ENCODE data around the gene ATAD3A.

Gene ATAD3A

DNA sequence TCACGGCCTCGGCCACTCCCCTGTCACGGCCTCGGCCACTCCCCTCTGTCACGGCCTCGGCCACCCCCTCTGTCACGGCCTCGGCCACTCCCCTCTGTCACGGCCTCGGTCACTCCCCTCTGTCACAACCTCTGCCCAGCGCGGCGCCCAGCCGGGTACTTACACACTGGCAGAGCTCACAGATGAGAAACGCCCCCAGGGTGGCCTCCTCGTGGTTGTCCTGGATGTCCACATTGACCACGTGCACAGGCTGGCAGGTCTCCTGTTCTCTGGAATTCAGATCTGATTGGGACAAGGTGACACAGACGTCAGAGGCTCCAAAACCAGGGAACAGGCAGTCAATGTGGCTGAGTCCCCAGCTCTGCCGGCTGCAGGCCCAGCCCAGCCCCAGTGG, 31.7 kb downstream of the ATAD3A start:
- TF ChIP-seq ISL1 (CRISPR knock-in tag; IDR thresholded peaks at IDR 0.05) (no peak), ZFP3 (CRISPR knock-in tag; IDR thresholded peaks at IDR 0.05) (no peak), TOX (CRISPR knock-in tag; IDR thresholded peaks at IDR 0.05; ENCODE audit: borderline replicate concordance) (no peak), ZC3H10 (CRISPR knock-in tag; IDR thresholded peaks at IDR 0.05) (no peak)
- no peak for ATAC-seq

GRCh38 chr1:1544544-1544943, 32.6 kb downstream of the ATAD3A start:
- no peak for TF ChIP-seq ZC3H10 (CRISPR knock-in tag; IDR thresholded peaks at IDR 0.05)
- TF ChIP-seq, protein P1, sequence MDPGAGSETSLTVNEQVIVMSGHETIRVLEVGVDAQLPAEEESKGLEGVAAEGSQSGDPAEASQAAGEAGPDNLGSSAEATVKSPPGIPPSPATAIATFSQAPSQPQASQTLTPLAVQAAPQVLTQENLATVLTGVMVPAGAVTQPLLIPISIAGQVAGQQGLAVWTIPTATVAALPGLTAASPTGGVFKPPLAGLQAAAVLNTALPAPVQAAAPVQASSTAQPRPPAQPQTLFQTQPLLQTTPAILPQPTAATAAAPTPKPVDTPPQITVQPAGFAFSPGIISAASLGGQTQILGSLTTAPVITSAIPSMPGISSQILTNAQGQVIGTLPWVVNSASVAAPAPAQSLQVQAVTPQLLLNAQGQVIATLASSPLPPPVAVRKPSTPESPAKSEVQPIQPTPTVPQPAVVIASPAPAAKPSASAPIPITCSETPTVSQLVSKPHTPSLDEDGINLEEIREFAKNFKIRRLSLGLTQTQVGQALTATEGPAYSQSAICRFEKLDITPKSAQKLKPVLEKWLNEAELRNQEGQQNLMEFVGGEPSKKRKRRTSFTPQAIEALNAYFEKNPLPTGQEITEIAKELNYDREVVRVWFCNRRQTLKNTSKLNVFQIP (CRISPR knock-in tag; IDR thresholded peaks at IDR 0.05; ENCODE audit: borderline replicate concordance, low read depth), result no peak
- no peak for ATAC-seq

DNA sequence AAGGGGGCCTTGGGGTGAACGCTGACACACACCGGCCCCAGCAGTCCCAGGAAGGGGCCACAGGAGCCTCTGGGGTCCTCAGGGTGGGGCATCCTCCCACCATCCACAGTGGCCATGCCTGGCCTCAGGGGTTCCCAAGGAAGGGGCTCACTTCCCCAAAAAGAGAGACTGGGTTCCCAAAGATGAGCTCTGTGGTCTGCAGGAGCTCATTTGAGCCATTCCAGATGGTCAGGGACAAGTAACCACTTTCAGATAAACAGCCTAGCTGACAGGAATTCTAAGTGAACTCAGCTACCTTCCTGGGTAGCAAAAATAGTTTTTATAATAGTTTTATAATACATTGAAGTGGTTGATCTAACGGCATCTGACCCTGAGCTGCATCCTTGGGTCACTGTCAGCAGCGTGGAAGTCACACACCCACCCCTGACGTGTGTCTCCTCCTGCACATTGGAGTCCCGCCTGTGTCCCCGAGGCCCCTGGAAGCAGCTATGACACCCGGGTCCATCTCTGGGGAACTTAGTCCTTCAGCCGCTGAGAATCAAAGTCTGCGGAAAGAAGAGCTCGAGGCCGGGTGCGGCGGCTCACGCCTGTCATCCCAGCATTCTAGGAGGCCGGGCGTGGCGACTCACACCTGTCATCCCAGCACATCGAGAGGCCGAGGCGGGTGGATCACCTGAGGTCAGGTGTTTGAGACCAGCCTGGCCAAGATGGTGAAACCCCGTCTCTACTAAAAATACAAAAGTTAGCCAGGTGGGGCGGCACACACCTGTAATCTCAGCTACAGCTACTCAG, 34.2 kb downstream of the ATAD3A start:
- no peak for ATAC-seq
- TF ChIP-seq PPARA (CRISPR knock-in tag; IDR thresholded peaks at IDR 0.05; ENCODE audit: borderline replicate concordance) (no peak), ZNF8 (CRISPR knock-in tag; IDR thresholded peaks at IDR 0.05) (no peak), ZNF70 (CRISPR knock-in tag; IDR thresholded peaks at IDR 0.05) (no peak)
- TF ChIP-seq, protein P2, sequence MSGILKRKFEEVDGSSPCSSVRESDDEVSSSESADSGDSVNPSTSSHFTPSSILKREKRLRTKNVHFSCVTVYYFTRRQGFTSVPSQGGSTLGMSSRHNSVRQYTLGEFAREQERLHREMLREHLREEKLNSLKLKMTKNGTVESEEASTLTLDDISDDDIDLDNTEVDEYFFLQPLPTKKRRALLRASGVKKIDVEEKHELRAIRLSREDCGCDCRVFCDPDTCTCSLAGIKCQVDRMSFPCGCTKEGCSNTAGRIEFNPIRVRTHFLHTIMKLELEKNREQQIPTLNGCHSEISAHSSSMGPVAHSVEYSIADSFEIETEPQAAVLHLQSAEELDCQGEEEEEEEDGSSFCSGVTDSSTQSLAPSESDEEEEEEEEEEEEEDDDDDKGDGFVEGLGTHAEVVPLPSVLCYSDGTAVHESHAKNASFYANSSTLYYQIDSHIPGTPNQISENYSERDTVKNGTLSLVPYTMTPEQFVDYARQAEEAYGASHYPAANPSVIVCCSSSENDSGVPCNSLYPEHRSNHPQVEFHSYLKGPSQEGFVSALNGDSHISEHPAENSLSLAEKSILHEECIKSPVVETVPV (CRISPR knock-in tag; IDR thresholded peaks at IDR 0.05), result no peak

DNA sequence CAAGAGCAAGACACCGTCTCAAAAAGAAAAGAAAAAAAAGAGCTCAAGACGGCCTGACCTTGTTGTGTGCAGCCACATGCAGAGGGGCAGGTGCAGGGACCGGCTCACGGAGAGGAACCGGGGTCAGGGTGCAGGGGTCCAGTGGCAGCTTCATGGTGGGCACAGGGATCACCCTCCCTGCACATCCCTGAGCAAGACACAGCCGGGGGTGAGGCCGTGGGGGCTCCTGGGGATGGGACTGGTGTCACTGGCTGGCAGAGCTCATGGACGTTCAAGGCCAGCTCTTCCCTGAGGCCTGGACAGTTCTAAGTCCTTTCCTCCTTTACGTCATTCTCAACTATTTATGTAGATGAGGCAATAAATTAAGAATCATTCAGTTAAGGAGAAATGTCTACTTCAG, 35.0 kb downstream of the ATAD3A start:
- TF ChIP-seq PPARA (CRISPR knock-in tag; IDR thresholded peaks at IDR 0.05; ENCODE audit: borderline replicate concordance), result no peak
- no peak for TF ChIP-seq GLIS3 (CRISPR knock-in tag; IDR thresholded peaks at IDR 0.05)
- no peak for TF ChIP-seq ZNF70 (CRISPR knock-in tag; IDR thresholded peaks at IDR 0.05)
- no peak for TF ChIP-seq ZFP3 (CRISPR knock-in tag; IDR thresholded peaks at IDR 0.05)
- TF ChIP-seq, protein P2 (CRISPR knock-in tag; IDR thresholded peaks at IDR 0.05), result no peak
- no peak for TF ChIP-seq RARB (CRISPR knock-in tag; IDR thresholded peaks at IDR 0.05)
- no peak for TF ChIP-seq PATZ1 (CRISPR knock-in tag; IDR thresholded peaks at IDR 0.05; ENCODE audit: borderline replicate concordance)
- TF ChIP-seq ZNF565 (CRISPR knock-in tag; conservative IDR thresholded peaks at IDR 0.05; ENCODE audit: low read depth), result no peak
- ATAC-seq, result no peak

DNA sequence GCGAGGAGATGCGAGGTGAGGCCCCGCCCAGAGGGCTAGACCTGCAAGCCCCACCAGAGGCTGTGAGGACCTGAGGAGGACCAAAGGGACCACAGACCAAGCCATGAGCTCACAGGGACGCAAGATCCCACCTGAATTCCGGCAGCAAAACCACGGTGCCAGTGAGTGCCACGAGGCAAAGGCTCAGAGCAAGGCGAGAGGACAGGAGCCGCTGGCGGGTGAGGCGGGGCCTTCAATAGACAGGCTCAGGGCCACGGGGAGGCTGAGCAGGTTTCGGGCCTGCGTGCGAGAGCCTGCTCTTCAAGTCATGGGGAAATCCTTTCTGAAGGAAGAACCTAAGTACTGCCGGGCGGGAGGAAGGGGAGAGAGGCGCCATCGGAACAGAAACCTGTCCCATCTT, 35.5 kb downstream of the ATAD3A start:
- no peak for ATAC-seq
- TF ChIP-seq SNAI2 (CRISPR knock-in tag; IDR thresholded peaks at IDR 0.05), result no peak
- no peak for TF ChIP-seq CREB5 (CRISPR knock-in tag; IDR thresholded peaks at IDR 0.05; ENCODE audit: low read depth)
- no peak for TF ChIP-seq ZNF70 (CRISPR knock-in tag; IDR thresholded peaks at IDR 0.05)
- TF ChIP-seq TSHZ2 (CRISPR knock-in tag; IDR thresholded peaks at IDR 0.05), result no peak
- TF ChIP-seq, protein P1 (CRISPR knock-in tag; IDR thresholded peaks at IDR 0.05; ENCODE audit: borderline replicate concordance, low read depth), result no peak
- no peak for TF ChIP-seq ZNF565 (CRISPR knock-in tag; conservative IDR thresholded peaks at IDR 0.05; ENCODE audit: low read depth)
